Fibroblast of the aortic adventitia (primary cell): ENCODE results near the gene PCDH8. TPM values are rescaled to one million over a fixed set of nuclear protein-coding genes. Genes with fewer than 3 reads are reported as not detected.

ENCODE experiments used
- DNase-seq: peaks from one replicate; pipeline ENCODE4 v3.0.0-alpha.2; 2010; ENCODE audit warnings: low read depth
- H3K4me3 ChIP-seq: 2 replicates; pipeline ENCODE4 v1.5.1; 2011; ENCODE audit warnings: low read depth, mild to moderate bottlenecking, control low read depth, low read length, moderate library complexity
- total RNA-seq: library from RNA; depleted of rRNA; stranded (reverse); fragments of >200 nt; gene quantifications from 2 replicates; pipeline ENCODE4 v1.2.3, GENCODE V29; 2012; ENCODE audit warnings: low replicate concordance
- TF ChIP-seq, protein P1 (sequence below): IDR thresholded peaks from 2 replicates; pipeline ENCODE4 v1.5.1; 2011; ENCODE audit warnings: mild to moderate bottlenecking, low read length, control low read depth, inconsistent platforms; ENCODE audit not compliant: insufficient read depth

Gene PCDH8
- total RNA-seq, 1 donor = not detected

GRCh38 chr13:52846567-52847321 lies 1.7 kb downstream of the PCDH8 start:
- no peak overlapping the region for H3K4me3 ChIP-seq
- peak; percentile 1 for DNase-seq
- TF ChIP-seq, protein P1, sequence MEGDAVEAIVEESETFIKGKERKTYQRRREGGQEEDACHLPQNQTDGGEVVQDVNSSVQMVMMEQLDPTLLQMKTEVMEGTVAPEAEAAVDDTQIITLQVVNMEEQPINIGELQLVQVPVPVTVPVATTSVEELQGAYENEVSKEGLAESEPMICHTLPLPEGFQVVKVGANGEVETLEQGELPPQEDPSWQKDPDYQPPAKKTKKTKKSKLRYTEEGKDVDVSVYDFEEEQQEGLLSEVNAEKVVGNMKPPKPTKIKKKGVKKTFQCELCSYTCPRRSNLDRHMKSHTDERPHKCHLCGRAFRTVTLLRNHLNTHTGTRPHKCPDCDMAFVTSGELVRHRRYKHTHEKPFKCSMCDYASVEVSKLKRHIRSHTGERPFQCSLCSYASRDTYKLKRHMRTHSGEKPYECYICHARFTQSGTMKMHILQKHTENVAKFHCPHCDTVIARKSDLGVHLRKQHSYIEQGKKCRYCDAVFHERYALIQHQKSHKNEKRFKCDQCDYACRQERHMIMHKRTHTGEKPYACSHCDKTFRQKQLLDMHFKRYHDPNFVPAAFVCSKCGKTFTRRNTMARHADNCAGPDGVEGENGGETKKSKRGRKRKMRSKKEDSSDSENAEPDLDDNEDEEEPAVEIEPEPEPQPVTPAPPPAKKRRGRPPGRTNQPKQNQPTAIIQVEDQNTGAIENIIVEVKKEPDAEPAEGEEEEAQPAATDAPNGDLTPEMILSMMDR = no peak

- no peak overlapping the region for H3K4me3 ChIP-seq
- no peak for DNase-seq
- TF ChIP-seq, protein P1 = no peak
These were observed 2.5 kb downstream of the PCDH8 start for GRCh38 chr13:52845766-52846566.

- H3K4me3 ChIP-seq = no peak overlapping the region
- TF ChIP-seq, protein P1 = no peak
- no peak for DNase-seq
These were observed 3.1 kb downstream of the PCDH8 start for GRCh38 chr13:52845334-52845761.

DNA sequence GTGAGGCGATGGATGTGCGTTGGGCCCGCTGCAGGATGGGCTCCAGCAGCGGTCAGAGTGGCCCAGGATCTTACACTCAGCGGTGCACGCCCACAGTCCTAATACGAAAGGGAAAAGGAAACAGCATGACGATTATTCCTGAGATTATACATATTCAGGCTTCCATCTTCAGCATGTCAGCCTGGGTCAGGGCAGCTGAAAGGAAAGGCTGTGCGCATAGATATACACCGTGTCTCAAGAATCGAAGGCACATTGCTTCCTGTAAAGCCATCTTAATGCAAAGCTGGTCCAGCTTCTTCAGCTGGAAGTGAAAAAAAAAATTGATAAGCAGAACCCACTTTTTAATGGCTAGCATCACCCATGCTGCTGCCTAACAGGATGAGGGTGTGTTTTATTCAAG lies 3.6 kb downstream of the PCDH8 start:
- H3K4me3 ChIP-seq = no peak overlapping the region
- DNase-seq = no peak
- TF ChIP-seq, protein P1 = no peak

GRCh38 chr13:52842441-52842840 lies 6.0 kb downstream of the PCDH8 start:
- TF ChIP-seq, protein P1 = no peak
- DNase-seq = no peak
- H3K4me3 ChIP-seq = no peak overlapping the region

GRCh38 chr13:52840066-52840465 lies 8.4 kb downstream of the PCDH8 start:
- TF ChIP-seq, protein P1 = no peak

More at GRCh38 chr13:52840066-52840465, 8.4 kb downstream of the PCDH8 start:
- no peak overlapping the region for H3K4me3 ChIP-seq
- no peak for DNase-seq
